GM12873 (cell line): ENCODE data around the gene BANP.

Experiments used
- CTCF ChIP-seq: IDR thresholded peaks from 2 replicates; pipeline ENCODE4 v1.5.1; 2012; ENCODE audit warnings: low read depth, mild to moderate bottlenecking, moderate library complexity, low read length, control low read depth; ENCODE audit not compliant: insufficient read depth; ENCODE audit errors: missing control alignments

Gene BANP

GRCh38 chr16:87979352-87979751, 28.1 kb downstream of the BANP start:
- no peak for TF ChIP-seq CTCF

- no peak for TF ChIP-seq CTCF
These were observed 31.4 kb downstream of the BANP start for GRCh38 chr16:87982581-87983041.

GRCh38 chr16:87983072-87983736, 32.0 kb downstream of the BANP start:
- TF ChIP-seq CTCF = peak; percentile 34

GRCh38 chr16:87984632-87985267, 33.5 kb downstream of the BANP start:
- TF ChIP-seq CTCF = no peak

GRCh38 chr16:87993901-87994300, 42.7 kb downstream of the BANP start:
- TF ChIP-seq CTCF = no peak

- TF ChIP-seq CTCF = no peak
These were observed 44.4 kb downstream of the BANP start for GRCh38 chr16:87995644-87996043.

- TF ChIP-seq CTCF = no peak
These were observed 46.0 kb downstream of the BANP start for GRCh38 chr16:87996962-87997880.
